SK-N-MC (cell line): ENCODE data around the gene PAEP.

Experiments used
- EZH2 ChIP-seq: fragments of 200-600 bp; sonication (generic); IDR thresholded peaks from one replicate; pipeline ENCODE4 v1.6.1; 2017; ENCODE audit warnings: antibody characterized with exemption
- FOXP2 ChIP-seq: optimal IDR thresholded peaks from 2 replicates; pipeline ENCODE3; 2011; ENCODE audit warnings: mild to moderate bottlenecking, moderate library complexity; ENCODE audit not compliant: insufficient read depth; ENCODE audit errors: extremely low read length, control extremely low read depth
- POLR2AphosphoS5 ChIP-seq: IDR thresholded peaks from 2 replicates; pipeline ENCODE4 v1.6.1; 2012; ENCODE audit warnings: mild to moderate bottlenecking, low read depth, low read length, borderline replicate concordance

- TF ChIP-seq POLR2AphosphoS5 (no peak), EZH2 (no peak), FOXP2 (no peak)
Measured at GRCh38 chr9:135512904-135513303, 48.7 kb upstream of the PAEP start.
